GM18909 (cell line): ENCODE data around the gene COMMD9.

Source experiments
- ATAC-seq: cut with Tn5 transposase; IDR thresholded peaks from one replicate; pipeline ENCODE4 v1.9.1; 2021; ENCODE audit warnings: mild to moderate bottlenecking; ENCODE audit not compliant: unreplicated experiment, poor library complexity

The COMMD9 gene

DNA sequence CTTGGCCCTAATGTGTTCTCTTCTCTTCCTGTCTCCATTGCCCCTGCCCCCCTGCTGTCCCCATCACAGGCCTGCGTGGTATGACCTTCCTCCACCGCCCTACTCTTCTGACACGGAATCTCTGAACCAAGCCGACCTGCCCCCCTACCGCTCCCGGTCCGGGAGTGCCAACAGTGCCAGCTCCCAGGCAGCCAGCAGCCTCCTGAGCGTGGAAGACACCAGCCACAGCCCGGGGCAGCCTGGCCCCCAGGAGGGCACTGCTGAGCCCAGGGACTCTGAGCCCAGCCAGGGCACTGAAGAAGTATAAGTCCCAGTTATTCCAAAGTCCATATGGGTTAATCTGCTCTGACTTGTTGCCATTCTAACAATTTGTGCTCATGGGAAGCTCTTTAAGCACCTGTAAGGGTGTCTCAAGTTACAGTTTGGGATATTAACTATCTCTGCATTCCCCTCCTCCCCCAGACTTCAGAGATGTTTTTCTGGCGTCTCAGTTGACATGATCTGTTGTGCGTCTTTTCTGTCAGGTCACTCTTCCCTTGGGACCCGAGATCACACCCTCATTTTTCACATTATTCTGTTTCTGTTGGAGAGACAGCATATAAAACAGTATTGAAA, 60.0 kb downstream of the COMMD9 start:
- no peak for ATAC-seq

DNA sequence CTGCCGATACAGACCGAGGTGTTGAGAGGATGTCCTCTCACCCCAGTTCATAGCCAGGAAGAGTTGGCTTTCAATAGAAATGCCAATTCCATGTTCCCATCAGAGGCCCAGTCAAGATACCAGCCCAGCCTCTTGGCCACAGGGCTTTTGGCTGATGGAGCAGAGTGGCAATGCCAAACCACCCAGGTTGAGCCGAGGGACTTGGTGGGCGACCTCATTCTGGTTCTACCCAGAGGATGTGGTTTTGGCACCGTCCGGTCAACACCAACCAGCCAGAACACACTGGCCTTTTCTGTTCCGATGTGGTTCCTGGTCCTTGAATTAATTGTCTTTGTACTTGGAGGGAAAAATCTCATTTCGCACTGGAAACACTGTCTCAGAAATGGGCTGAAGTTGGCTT, 60.5 kb downstream of the COMMD9 start:
- ATAC-seq: no peak

DNA sequence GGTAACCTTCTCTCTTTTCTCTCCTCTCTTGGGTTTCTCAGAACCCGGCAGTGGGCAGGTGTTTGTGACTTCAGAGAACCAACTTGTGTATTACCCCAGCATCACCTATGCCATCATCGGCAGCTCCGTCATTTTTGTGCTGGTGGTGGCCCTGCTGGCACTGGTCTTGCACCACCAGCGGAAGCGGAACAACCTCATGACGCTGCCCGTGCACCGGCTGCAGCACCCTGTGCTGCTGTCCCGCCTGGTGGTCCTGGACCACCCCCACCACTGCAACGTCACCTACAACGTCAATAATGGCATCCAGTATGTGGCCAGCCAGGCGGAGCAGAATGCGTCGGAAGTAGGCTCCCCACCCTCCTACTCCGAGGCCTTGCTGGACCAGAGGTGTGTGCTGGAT, 62.2 kb downstream of the COMMD9 start:
- ATAC-seq: no peak

DNA sequence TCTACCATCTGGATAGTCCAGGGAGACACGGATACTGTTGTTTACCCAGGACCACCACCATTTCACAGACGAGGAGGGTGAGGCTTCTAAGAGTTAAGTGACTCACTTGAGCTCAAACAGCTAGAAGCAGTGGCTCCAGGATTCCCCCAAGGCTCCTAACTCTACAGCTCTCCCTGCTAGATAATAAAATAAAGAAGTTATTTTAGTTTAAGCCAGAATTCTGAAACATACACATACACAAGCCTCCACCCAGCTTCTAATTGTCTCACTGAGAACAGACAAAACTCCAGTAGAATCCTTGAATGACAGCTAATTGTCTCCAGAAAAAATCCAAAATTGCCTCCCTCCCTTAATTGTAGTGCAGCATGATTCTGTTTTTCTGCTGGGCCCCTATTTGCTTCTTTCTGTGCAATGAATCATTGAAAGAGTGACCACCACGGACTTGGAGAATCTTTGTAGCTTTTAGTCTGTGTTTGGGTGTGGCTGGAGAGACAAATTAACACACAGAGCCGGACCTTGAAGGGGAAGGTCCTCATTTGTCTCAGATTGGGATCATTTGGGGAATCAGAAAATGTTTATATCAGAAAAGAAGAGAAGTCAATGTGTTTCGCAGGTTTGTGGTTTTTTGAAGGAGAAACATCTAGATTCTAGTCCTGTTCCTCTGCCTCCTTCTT, 64.9 kb downstream of the COMMD9 start:
- no peak for ATAC-seq

DNA sequence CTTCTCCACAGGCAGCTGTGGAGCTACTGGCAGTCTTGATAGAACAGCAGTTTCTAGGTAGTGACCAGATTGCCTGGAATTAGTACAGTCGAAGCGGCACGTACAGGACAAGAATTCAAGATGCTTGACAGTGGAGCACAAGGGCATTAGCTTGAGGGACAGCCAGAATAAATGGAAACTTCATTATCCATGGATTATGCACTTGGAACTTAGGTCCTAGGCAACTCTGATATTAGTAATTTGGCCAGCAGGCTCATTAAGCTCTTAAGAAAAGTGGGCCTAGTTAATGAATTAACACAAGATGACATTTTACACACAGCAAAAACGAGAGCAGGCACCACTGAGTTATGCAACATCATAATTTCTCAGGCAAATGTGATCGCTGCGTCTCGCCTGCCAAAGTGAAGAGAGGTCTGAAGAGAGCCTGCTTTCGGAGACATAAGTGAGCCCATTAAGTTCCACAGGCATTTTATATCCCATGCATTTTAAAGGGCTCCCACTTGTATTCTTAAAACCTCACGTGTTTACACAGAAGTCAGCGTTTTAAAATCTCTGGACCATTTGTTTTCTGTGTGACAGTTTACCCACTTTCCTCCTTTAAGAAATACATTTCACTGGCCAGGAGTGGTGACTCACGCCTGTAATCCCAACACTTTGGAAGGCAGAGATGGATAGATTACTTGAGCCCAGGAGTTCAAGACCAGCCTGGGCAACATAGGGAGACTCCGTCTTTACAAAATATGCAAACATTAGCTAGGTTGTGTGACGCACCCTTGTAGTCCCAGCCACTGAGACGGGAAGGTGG, 66.2 kb downstream of the COMMD9 start:
- ATAC-seq: no peak
